GM19324 (cell line): ENCODE results near the gene RPS25.
"Not testable (repeated sequence)": the region's sequence is repeated elsewhere in the genome, so short reads cannot be mapped to it uniquely, and the experiment has no call there.

Experiments used
- ATAC-seq: cut with Tn5 transposase; IDR thresholded peaks from one replicate; pipeline ENCODE4 v1.9.1; 2021; ENCODE audit warnings: mild to moderate bottlenecking, moderate library complexity; ENCODE audit not compliant: unreplicated experiment, low FRiP score

RPS25 gene

DNA sequence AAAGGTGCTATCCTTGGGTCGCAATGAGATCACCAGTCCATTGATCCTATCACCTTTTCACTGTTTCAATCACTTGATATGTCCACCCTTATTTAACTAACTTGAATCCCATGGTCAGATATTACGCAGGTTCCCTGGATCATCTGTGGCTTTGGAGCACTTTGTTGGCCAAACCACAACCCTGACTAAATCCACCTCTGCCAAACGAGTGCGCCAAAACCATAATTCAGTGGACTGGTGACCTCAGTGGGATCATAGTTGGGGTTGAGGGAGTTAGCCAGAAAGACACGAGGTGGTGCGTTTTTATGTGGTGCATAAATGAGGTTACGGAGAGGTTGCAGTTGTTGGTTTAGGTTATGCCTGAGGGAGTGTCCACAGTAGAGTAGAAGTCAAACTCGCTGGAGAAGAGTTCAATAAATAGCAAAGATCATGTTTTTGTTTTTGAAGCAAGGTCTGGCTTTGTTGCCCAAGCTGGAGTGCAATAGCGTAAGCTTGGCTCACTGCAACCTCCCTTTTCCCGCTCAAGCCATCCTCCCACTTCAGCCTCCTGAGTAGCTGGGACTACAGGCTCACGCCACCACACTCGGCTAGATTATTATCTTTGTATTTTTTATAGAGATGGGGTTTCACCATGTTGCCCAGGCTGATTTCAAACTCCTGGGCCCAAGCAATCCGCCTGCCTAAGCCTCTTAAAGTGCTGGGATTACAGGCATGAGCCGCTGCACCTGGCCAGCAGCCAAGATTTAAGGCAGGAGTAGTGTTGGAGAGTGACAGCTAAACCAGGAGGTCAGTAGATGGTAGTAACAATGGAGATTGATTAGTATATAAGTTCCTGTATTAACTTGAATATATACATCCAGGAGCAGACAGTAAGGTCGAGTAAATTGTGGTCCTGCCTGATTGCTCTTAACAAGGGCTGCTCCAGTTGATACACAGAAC, 42.1 kb downstream of the RPS25 start:
- no peak for ATAC-seq

DNA sequence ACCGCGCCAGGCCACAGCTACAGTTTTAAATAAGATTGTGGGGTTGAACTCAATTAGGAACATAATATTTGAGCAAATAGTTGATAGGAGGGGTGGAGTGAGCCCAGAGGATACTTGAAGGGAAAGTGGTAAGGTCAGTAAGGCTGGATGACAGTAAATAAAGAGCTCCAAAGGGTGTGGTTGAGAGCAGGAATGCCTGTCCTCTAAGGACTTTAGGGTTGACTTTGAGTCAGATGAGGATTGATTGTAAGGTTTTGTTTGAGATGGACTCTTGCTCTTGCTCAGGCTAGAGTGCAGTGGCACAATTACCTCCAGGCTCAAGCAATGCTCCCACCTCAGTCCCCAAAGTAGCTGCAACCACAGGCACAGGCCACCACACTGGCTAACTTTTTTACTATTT, 44.2 kb downstream of the RPS25 start:
- no peak for ATAC-seq

DNA sequence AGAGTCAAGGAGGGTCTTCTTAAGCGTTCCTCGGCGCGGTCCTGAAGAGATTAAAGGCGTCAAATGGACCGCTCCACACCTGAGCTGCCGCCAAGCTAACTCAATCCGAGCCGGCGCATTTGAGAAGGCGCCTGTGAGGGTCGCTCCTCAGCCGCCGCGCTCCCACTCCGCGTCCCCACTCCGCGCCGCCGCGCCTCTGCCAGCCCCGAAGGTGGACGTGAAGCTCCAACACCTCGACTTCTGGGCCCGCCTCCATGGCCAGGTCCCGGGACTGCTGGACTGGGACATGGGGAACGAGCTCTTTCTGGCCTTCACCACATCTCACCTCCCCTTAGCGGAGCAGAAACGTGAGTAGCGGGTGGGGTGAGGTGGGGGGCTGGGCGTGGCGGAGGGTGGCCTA, 46.5 kb downstream of the RPS25 start, which contains the start of gene FOXR1:
TSS of gene FOXR1 (plus strand) at position 116 of the 400 bp plus-strand sequence. CDS start at position 287, 171 bp downstream.
- ATAC-seq: no peak

DNA sequence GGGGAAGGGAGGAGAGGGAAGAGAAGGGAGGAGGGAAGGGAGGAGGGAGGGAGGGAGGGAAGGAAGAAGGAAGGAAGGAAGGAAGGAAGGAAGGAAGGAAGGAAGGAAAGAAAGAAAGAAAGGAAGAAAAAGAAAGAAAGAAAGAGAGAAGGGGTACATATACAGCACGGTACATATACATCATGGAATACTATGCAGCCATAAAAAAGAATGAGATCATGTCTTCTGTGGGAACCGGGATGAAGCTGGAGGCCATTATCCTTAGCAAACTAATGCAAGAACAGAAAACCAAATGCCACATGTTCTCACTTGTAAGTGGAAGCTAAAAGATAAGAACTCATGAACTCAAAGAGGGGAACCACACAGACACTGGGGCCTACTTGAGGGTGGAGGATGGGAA, 48.6 kb downstream of the RPS25 start:
- ATAC-seq: not testable (repeated sequence)
